B cell (primary cell): ENCODE data around the gene CCDC146. TPM values are rescaled to one million over a fixed set of nuclear protein-coding genes. Genes with fewer than 3 reads are reported as not detected.

Experiments used
- ATAC-seq: fragments of 200-7000 bp; cut with Tn5 transposase; one replicate; pipeline ENCODE4 v1.10.0; 2021; ENCODE audit warnings: low read depth, mild to moderate bottlenecking, moderate number of reproducible peaks, moderate library complexity
- CTCF ChIA-PET: fragments of 350-600 bp; sonication (Branson Sonifier 250); formaldehyde crosslinking; loops from one replicate; lab custom pipeline; 2021; ENCODE audit warnings: antibody characterized with exemption, inconsistent platforms; lab: Charles Lee
- POLR2A ChIA-PET: fragments of 350-600 bp; sonication (Branson Sonifier 250); formaldehyde crosslinking; loops from one replicate; lab custom pipeline; 2021; ENCODE audit warnings: antibody characterized with exemption; lab: Charles Lee
- DNase-seq: peaks from one replicate; pipeline ENCODE4 v3.0.0; 2013
- H2AFZ ChIP-seq: 2 replicates; pipeline ENCODE4 v1.6.1; 2012; ENCODE audit warnings: mild to moderate bottlenecking, low read depth, low read length; ENCODE audit not compliant: insufficient read depth, poor library complexity, severe bottlenecking
- H3K27ac ChIP-seq, 2 donors: 1 replicate in 1 of 2; 2 replicates in 1 of 2; pipeline ENCODE4 v1.5.1; 2012 to 2013; ENCODE audit warnings: low read length in 2 of 2, mild to moderate bottlenecking in 2 of 2, moderate library complexity in 1 of 2
- H3K27me3 ChIP-seq, 4 experiments: fragments of 200-600 bp in 1 of 4; sonication (generic) in 1 of 4; replicated peaks in 1 of 4; 1 replicate in 2 of 4; 2 replicates in 2 of 4; pipeline versions ENCODE4 v1.6.1 to v1.7.0; 2013 to 2016; ENCODE audit warnings: low read length in 3 of 4, mild to moderate bottlenecking in 2 of 4, mixed read lengths in 1 of 4, moderate library complexity in 1 of 4; ENCODE audit not compliant: insufficient read depth in 4 of 4, control insufficient read depth in 3 of 4; ENCODE audit errors: control extremely low read depth in 1 of 4
- H3K36me3 ChIP-seq, 2 experiments: replicated peaks in 1 of 2; 1 replicate in 1 of 2; 2 replicates in 1 of 2; pipeline versions ENCODE4 v1.6.1 to v1.7.1; 2013; ENCODE audit warnings: low read length in 1 of 2; ENCODE audit not compliant: insufficient read depth in 2 of 2, control insufficient read depth in 1 of 2; ENCODE audit errors: control extremely low read depth in 1 of 2, extremely low read depth in 1 of 2
- H3K4me1 ChIP-seq, 2 donors: fragments of 200-600 bp in 1 of 2; sonication (generic) in 1 of 2; 1 replicate in 1 of 2; 2 replicates in 1 of 2; pipeline versions ENCODE4 v1.5.1 to v1.6.1; 2013 to 2017; ENCODE audit warnings: low read length in 2 of 2; ENCODE audit not compliant: control insufficient read depth in 2 of 2, insufficient read depth in 2 of 2
- H3K4me2 ChIP-seq: replicated peaks from 2 replicates; pipeline ENCODE3; 2012; ENCODE audit warnings: mild to moderate bottlenecking, low read depth, low read length; ENCODE audit not compliant: poor library complexity, severe bottlenecking
- H3K4me3 ChIP-seq, 5 experiments: fragments of 200-600 bp in 1 of 5; sonication (generic) in 1 of 5; 1 replicate in 3 of 5; 2 replicates in 2 of 5; pipeline versions ENCODE4 v1.5.1 to v1.7.0; 2011 to 2016; ENCODE audit warnings: low read length in 4 of 5, mild to moderate bottlenecking in 4 of 5, low read depth in 2 of 5, control low read depth in 1 of 5, moderate library complexity in 1 of 5; ENCODE audit not compliant: insufficient read depth in 1 of 5; ENCODE audit errors: control extremely low read depth in 1 of 5, extremely low read depth in 1 of 5
- H3K79me2 ChIP-seq: fragments of 200-600 bp; sonication (generic); one replicate; pipeline ENCODE4 v1.6.0; 2016; ENCODE audit warnings: low read length; ENCODE audit not compliant: control insufficient read depth, insufficient read depth
- H3K9ac ChIP-seq: fragments of 200-600 bp; sonication (generic); 2 replicates; pipeline ENCODE4 v1.6.1; 2017; ENCODE audit warnings: mild to moderate bottlenecking, low read length, moderate library complexity
- H3K9me3 ChIP-seq, 3 donors: one replicate each; pipeline versions ENCODE4 v1.6.1 to v1.7.1; 2013; ENCODE audit warnings: low read length in 2 of 3; ENCODE audit not compliant: control insufficient read depth in 2 of 3, insufficient read depth in 1 of 3; ENCODE audit errors: control extremely low read depth in 1 of 3
- H4K20me1 ChIP-seq: 2 replicates; pipeline ENCODE4 v1.6.0; 2012; ENCODE audit warnings: mild to moderate bottlenecking, low read length; ENCODE audit not compliant: insufficient read depth, control insufficient read depth, poor library complexity, severe bottlenecking
- H3K27ac Mint-ChIP-seq: one replicate; pipeline ENCODE4 v1.8.0; 2021; ENCODE audit warnings: mixed read lengths
- H3K27me3 Mint-ChIP-seq: one replicate; pipeline ENCODE4 v1.8.0; 2021; ENCODE audit warnings: mixed read lengths
- H3K4me1 Mint-ChIP-seq: one replicate; pipeline ENCODE4 v1.8.0; 2021; ENCODE audit warnings: mixed read lengths
- H3K4me3 Mint-ChIP-seq: one replicate; pipeline ENCODE4 v1.8.0; 2021; ENCODE audit warnings: mixed read lengths
- H3K9me3 Mint-ChIP-seq: one replicate; pipeline ENCODE4 v1.8.0; 2022; ENCODE audit warnings: mixed read lengths; ENCODE audit not compliant: insufficient read depth
- EZH2 ChIP-seq: IDR thresholded peaks from 2 replicates; pipeline ENCODE4 v1.6.1; 2012; ENCODE audit warnings: borderline replicate concordance, low read depth, mild to moderate bottlenecking, moderate library complexity, low read length; ENCODE audit not compliant: insufficient read depth, poor library complexity, severe bottlenecking
- WGBS: methylation state at CpG from one replicate; pipeline ENCODE4 v1.1.5; 2013; ENCODE audit warnings: missing lambda C conversion rate; ENCODE audit not compliant: insufficient coverage; 5-methylcytosine and 5-hydroxymethylcytosine counted together
- intact Hi-C: fragments of 100-400 bp; cut with micrococcal nuclease; formaldehyde crosslinking; loops from one replicate; pipeline ENCODE4 v1.10.0; 2022
- polyA plus RNA-seq: library from polyadenylated mRNA; depleted of rRNA; stranded (reverse); fragments of >200 nt; gene quantifications from 2 replicates; pipeline ENCODE4 v1.2.3, GENCODE V29; 2012
- total RNA-seq, 2 donors: library from RNA; stranded (reverse); fragments of 120-200 nt in 1 of 2; gene quantifications; 1 replicate in 1 of 2; 2 replicates in 1 of 2; pipeline versions ENCODE4 v1.2.3 to v1.2.4, GENCODE V29; 2013 to 2022
- TF ChIP-seq, protein P1 (sequence below): fragments of 200-600 bp; IDR thresholded peaks from one replicate; pipeline ENCODE4 v1.8.0; 2022; ENCODE audit warnings: antibody characterized with exemption, mild to moderate bottlenecking

CCDC146 gene
- total and polyA plus RNA-seq, 2 donors (not counting 1 experiment from before 2014, with no cell fraction given): 5.6 to 8.5 TPM

DNA sequence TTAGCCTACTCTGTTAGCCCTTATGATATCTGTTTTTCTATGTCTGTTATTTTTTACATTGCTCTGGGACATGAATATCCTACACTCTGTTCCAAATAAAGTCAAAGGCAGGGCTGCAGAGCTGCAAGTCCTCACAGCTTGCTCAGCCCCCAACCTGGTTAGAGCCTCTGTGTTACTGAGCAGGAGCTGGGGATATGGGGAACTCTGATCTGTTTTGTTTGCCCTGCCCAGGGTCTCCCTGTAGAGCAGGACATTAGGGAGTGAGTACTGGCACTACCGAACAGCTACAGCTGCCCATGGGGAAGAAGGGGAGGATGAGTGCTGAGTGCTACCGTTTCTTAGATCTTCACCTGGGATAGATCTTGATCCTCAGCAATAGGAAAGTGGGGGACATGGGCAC, 110.1 kb downstream of the CCDC146 start:
- no peak for DNase-seq
- peaks cover 14% of the 10 kb centered on the region for H3K9me3 Mint-ChIP-seq
- Histone ChIP-seq H3K4me2 (no peak overlapping the region), H3K79me2 (no peaks in the 10 kb centered on the region), H3K9me3 (peaks cover 0 to 8% (median 1%) of the 10 kb centered on the region in 3 donors), H2AFZ (no peak overlapping the region), H3K4me1 (no peaks in the 10 kb centered on the region), H4K20me1 (no peaks in the 10 kb centered on the region), H3K9ac (no peak overlapping the region), H3K27ac (no peak overlapping the region), H3K4me3 (no peak overlapping the region), H3K36me3 (no peaks in the 10 kb centered on the region), H3K27me3 (no peaks in the 10 kb centered on the region)
- H3K27me3 Mint-ChIP-seq: no peaks in the 10 kb centered on the region
- H3K4me1 Mint-ChIP-seq: no peaks in the 10 kb centered on the region
- no peak for ATAC-seq
- H3K4me3 Mint-ChIP-seq: no peak overlapping the region
- no peak for TF ChIP-seq EZH2
- TF ChIP-seq, protein P1, sequence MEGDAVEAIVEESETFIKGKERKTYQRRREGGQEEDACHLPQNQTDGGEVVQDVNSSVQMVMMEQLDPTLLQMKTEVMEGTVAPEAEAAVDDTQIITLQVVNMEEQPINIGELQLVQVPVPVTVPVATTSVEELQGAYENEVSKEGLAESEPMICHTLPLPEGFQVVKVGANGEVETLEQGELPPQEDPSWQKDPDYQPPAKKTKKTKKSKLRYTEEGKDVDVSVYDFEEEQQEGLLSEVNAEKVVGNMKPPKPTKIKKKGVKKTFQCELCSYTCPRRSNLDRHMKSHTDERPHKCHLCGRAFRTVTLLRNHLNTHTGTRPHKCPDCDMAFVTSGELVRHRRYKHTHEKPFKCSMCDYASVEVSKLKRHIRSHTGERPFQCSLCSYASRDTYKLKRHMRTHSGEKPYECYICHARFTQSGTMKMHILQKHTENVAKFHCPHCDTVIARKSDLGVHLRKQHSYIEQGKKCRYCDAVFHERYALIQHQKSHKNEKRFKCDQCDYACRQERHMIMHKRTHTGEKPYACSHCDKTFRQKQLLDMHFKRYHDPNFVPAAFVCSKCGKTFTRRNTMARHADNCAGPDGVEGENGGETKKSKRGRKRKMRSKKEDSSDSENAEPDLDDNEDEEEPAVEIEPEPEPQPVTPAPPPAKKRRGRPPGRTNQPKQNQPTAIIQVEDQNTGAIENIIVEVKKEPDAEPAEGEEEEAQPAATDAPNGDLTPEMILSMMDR: no peak
- intact Hi-C loops: no loop called here
- ChIA-PET CTCF (interaction anchor here (1.3 kb wide), 1 partner anchor 15 kb away, joined by 5 read pairs; no protein-coding TSS in a partner anchor), POLR2A (no interaction called here)
- no peak overlapping the region for H3K27ac Mint-ChIP-seq
- 94% methylated on average over 2 of the region's 2 CpGs for WGBS

- H3K9ac ChIP-seq: no peak overlapping the region
These were observed 112.9 kb downstream of the CCDC146 start for GRCh38 chr7:77235276-77235675.

More at GRCh38 chr7:77235276-77235675, 112.9 kb downstream of the CCDC146 start:
- ATAC-seq (no peak), DNase-seq (no peak)
- no peaks in the 10 kb centered on the region for H3K27me3 Mint-ChIP-seq
- Histone ChIP-seq H2AFZ (no peak overlapping the region), H3K4me2 (no peak overlapping the region), H3K4me1 (peaks cover 9 to 12% of the 10 kb centered on the region in 2 donors), H3K27me3 (no peaks in the 10 kb centered on the region), H3K4me3 (no peak overlapping the region), H3K9me3 (peaks cover 0 to 4% (median 1%) of the 10 kb centered on the region in 3 donors), H3K36me3 (no peaks in the 10 kb centered on the region), H3K27ac (no peak overlapping the region), H4K20me1 (no peaks in the 10 kb centered on the region), H3K79me2 (no peaks in the 10 kb centered on the region)
- peaks cover 8% of the 10 kb centered on the region for H3K9me3 Mint-ChIP-seq
- TF ChIP-seq, protein P1: no peak
- no peak for TF ChIP-seq EZH2
- intact Hi-C loops: no loop called here
- WGBS: 100% methylated on average over 2 of the region's 2 CpGs
- no peak overlapping the region for H3K4me3 Mint-ChIP-seq
- peaks cover 11% of the 10 kb centered on the region for H3K4me1 Mint-ChIP-seq
- ChIA-PET POLR2A (no interaction called here), CTCF (interaction anchor here (0.9 to 2.1 kb wide), 2 partner anchors 12 to 97 kb away, joined by 3 to 8 read pairs; no protein-coding TSS in a partner anchor)
- H3K27ac Mint-ChIP-seq: no peak overlapping the region
